ENCODE measurements around the gene ALPL. TPM values are rescaled to one million over a fixed set of nuclear protein-coding genes. Genes with fewer than 3 reads are reported as not detected.

ALPL gene
- total RNA-seq, 4 donors from 2014 or later: 5.3 to 52.8 (median 16.8) TPM

DNA sequence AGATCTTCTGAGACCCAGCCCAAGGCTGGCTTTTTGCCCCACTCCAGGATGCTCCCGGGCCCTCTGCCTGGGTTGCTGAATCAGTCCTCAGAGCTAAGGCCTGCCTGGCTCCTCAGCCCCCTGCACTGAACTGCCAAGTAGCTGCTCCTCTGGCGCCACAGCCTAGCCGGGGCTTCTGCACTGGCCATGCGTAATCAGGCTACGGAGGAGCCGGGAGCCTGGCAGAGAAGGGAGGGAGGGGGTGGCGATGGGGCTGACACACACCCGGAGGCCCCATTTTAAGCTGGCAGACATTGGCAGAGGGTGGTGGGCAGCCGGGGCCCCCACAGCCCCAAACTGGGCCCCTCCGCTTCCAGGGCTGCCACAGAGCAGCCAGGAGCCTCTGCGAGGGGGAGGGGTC, 38.7 kb downstream of the ALPL start:
- no peak for DNase-seq (ENCODE audit: low spot score)
- TF ChIP-seq, protein P1, sequence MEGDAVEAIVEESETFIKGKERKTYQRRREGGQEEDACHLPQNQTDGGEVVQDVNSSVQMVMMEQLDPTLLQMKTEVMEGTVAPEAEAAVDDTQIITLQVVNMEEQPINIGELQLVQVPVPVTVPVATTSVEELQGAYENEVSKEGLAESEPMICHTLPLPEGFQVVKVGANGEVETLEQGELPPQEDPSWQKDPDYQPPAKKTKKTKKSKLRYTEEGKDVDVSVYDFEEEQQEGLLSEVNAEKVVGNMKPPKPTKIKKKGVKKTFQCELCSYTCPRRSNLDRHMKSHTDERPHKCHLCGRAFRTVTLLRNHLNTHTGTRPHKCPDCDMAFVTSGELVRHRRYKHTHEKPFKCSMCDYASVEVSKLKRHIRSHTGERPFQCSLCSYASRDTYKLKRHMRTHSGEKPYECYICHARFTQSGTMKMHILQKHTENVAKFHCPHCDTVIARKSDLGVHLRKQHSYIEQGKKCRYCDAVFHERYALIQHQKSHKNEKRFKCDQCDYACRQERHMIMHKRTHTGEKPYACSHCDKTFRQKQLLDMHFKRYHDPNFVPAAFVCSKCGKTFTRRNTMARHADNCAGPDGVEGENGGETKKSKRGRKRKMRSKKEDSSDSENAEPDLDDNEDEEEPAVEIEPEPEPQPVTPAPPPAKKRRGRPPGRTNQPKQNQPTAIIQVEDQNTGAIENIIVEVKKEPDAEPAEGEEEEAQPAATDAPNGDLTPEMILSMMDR (IDR thresholded peaks at IDR 0.05): no peak
- ATAC-seq (ENCODE audit: low FRiP score): no peak

DNA sequence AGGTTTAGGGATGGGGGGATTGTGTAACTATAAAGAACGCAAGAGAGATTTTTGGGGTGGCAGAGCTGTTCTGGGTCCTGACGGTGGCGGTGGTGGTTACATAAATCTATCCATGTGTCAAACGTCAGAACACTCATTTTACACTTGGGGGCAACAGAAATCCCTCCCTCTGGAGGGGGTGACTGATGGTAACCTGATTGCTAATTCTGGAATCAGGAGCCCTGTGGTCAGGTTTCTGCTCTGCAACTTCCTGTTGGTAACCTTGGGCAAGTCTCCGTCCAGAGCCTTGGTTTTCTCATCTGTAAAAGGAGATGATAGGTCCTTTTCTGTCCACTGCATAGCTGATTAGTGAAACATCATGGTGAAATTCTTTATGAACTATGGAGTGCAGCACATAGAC, 40.9 kb downstream of the ALPL start:
- DNase-seq (ENCODE audit: low spot score) (no peak), ATAC-seq (ENCODE audit: low FRiP score) (no peak)
- TF ChIP-seq, protein P1 (IDR thresholded peaks at IDR 0.05): no peak

DNA sequence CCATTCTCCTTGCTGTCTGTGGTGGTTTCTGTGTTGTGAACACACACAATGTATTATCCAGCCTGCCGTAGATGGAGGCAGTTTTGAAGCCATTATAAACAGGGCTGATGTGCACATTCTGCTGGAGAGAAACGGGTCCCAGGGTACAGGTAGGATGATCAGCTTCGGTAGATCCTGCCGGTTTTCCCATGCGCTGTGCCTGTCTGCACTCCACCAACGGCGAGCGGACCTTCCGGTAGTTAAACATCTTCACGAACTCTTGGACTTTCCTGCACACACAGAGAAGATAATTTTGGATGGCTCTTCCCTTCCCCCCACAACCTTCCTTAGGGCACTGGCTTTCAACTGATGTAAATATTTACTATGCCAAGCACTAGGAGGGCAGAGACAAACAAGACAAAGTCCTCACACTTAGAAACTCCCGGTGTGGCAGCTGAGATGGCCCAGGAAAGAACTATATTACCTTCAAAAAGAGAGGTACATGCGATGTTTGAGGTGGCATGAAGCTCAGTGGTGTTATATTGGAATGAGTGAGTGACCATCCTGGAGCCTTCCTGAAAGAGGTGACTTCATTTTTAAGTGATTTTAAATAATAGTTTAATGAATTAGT, 41.7 kb downstream of the ALPL start:
- no peak for ATAC-seq (ENCODE audit: low FRiP score)
- TF ChIP-seq, protein P1 (IDR thresholded peaks at IDR 0.05): no peak
- no peak for DNase-seq (ENCODE audit: low spot score)

DNA sequence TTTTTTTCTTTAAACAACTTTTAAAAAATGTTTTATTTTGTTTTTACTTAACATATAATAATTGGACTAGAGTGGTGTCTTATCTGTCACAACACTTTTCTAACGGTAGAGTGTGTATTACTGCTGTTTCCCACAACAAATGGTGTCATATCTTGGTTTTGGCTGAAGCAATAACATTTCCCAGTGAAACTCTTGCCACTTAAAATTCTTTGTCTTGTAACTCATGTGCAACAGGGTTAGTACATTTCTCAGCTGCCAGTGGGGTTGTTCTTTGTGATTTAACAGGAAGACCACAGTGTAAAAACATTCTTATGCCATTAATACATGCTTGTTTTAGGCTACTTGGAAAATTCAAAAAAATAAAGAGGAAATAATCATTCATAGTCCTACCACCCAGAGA, 43.5 kb downstream of the ALPL start:
- TF ChIP-seq, protein P1 (IDR thresholded peaks at IDR 0.05): no peak
- ATAC-seq (ENCODE audit: low FRiP score) (no peak), DNase-seq (ENCODE audit: low spot score) (no peak)

DNA sequence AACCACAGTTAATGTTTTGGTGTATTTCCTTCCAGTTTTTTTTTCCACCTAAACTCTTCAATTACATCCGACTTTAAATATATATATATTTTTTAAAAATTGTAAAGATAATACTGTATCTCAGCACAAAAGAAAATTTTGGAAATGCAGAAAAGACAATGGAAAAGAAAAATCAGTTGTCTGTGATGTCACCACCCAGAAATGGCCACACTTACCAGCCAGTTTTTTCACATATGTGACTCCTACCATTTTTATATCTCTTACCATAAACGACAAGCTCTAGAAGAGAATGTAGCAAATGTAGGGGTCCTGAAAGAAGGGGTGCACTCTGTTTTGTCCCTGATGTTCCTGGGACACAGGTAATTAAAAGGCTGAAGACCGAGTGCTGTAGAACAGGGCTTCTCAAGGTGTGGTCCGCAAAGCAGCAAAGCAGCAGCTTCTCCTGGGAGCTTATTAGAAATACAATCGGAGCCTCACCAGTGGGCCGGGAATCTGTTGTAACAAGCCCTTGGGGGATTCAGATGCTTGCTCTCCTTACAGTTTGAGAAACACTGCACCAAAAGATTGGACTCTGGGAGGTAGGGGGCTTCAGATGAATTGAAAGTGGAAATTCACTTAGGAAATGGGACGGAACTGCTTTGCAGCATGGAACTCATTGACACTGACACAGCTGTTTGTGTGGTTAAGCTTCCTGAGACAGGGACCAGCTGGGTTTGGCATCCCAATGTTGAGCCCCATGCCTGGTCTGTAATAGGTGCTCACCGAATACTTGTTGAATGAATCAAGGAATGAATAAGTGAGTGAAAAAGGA, 44.1 kb downstream of the ALPL start:
- ATAC-seq (ENCODE audit: low FRiP score) (no peak), DNase-seq (ENCODE audit: low spot score) (no peak)
- TF ChIP-seq, protein P1 (IDR thresholded peaks at IDR 0.05): no peak

DNA sequence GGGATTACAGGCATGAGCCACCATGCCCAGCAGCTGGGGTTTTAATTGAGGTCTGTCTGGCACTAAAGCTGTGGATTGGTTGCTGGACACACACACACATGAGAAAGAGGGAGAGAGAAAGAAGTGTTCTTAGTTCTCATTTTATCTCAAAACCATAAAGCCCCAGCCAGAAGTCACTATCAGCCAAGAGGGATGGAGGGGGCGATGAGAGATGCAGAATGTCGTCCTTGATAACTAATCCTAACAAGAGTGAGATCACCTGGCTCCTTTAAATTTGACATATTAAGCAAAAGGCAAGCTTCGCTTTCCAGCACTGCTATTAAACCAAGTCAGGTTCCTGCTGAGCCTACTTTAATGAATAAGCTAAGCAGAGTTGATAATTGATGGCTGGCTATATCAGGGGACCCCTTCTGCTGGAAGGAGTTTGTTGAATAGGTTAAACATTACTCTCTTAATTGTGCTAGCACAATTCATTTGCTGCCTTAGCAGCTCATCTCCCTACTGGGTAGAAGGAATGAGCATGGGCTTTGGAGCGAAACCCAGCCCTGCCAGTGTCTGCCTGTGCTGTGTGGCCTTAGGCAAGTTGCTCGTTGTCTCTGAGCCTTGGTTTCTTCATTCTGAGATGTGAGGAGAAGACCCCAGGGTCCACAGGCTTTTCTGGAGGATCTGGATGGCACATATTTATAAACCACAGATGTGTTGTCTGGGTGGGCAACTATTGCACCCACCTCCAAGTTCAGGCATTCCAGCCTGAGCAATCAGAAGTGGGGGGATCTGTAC, 50.8 kb downstream of the ALPL start:
- ATAC-seq (ENCODE audit: low FRiP score): no peak
- TF ChIP-seq, protein P1 (IDR thresholded peaks at IDR 0.05): no peak
- DNase-seq (ENCODE audit: low spot score): no peak

Data from omental fat pad (tissue), 4 donors.